GM12801 (cell line): ENCODE measurements around the gene KRTAP10-10.

Experiments
- TF ChIP-seq, protein P1 (sequence below): IDR thresholded peaks from one replicate; pipeline ENCODE4 v1.5.1; 2011; ENCODE audit warnings: control low read depth; ENCODE audit not compliant: insufficient read length; ENCODE audit errors: extremely low read depth

The KRTAP10-10 gene

DNA sequence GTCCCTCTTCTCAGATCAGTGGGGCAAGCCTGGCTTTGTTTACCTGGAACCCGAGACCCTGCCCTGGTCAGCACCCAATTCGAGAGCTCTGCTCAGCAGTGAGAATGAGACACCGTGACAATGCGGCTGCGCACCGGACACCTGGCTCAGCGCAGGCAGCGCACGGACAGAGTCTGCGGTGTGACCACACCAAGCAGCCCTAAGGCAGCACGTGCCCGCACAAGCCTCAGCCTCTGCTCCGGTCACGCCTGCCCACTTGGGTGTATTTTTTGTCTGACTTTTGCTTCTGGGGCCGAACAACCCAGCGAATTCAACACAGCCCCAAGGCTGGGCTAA is 20.6 kb upstream of the KRTAP10-10 start:
- TF ChIP-seq, protein P1, sequence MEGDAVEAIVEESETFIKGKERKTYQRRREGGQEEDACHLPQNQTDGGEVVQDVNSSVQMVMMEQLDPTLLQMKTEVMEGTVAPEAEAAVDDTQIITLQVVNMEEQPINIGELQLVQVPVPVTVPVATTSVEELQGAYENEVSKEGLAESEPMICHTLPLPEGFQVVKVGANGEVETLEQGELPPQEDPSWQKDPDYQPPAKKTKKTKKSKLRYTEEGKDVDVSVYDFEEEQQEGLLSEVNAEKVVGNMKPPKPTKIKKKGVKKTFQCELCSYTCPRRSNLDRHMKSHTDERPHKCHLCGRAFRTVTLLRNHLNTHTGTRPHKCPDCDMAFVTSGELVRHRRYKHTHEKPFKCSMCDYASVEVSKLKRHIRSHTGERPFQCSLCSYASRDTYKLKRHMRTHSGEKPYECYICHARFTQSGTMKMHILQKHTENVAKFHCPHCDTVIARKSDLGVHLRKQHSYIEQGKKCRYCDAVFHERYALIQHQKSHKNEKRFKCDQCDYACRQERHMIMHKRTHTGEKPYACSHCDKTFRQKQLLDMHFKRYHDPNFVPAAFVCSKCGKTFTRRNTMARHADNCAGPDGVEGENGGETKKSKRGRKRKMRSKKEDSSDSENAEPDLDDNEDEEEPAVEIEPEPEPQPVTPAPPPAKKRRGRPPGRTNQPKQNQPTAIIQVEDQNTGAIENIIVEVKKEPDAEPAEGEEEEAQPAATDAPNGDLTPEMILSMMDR: no peak

DNA sequence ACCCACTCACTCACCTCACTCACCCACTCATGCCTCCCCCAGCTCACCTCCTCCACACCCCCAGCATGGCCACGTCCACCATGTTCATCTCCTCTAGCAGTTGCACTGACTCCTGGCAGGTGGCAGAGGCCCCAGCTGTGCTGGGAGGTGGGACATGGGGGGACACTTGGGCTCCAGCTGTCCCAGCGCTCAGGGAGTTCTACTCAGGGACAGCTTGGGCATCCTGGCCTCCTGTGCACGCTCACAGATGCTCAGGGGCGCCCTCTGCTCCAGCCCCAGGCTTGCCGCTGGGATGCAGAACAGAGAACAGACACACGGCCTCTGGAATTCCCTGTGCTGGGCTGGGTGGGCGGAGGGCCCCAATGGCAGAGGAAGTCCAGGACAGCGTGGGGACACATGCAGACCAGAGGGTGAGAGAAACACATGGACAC is 20.1 kb upstream of the KRTAP10-10 start:
- TF ChIP-seq, protein P1: no peak

DNA sequence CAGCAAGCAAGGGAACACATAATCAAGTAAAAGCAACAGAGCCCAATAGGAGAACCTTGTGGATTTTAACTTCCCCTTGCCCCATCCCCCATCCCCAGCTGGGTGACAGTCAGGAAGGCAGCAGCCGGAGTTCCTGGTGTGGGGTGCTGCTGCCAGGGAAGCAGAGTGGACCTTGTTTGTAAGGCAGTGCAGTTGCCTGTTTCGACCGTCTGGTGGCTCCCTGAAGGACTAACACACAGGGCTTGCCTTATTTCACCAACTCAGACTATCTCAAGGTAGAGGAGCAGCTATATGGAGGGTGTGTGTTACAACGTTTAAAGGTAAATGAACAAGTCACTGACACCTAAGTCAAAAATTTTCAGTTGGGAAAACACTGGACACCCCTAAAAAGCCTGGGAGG is 18.7 kb upstream of the KRTAP10-10 start:
- TF ChIP-seq, protein P1: no peak

DNA sequence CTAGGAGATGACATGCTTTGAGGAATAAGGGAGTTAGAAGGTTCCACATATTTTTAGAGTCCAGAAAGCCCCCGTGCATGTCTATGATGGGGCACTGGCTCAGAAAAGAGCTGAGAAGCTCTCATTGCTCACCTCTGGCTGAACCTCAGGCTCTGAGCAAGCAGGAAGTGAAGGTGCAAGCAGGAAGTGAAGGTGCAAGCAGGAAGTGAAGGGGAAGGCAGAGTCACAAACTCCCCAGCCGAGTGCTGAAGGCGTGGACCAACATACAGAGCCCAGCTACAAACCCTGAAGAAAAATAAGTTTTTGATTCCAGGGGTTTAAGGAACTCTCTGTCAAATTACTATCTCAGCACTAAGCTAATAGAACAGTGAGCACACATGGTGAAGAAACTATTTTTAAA is 18.2 kb upstream of the KRTAP10-10 start:
- TF ChIP-seq, protein P1: no peak

DNA sequence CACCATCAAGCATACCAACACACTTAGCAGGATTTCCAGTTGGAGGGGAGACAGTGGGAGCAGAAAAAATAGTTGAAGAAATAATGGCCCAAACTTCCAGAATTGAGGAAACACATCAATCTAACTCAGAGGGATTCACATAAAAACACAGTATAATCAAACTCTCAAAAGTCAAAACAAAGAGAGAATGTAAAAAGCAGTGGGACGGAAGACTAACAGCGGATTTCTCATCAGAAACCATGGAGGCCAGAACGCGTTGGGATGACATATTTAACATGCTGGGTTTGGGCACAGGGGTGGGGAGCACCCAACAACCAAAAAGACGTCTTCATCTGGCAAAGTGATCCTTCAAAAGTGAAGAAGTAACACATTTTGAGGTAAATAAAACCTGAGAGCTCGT is 17.3 kb upstream of the KRTAP10-10 start:
- TF ChIP-seq, protein P1: no peak

DNA sequence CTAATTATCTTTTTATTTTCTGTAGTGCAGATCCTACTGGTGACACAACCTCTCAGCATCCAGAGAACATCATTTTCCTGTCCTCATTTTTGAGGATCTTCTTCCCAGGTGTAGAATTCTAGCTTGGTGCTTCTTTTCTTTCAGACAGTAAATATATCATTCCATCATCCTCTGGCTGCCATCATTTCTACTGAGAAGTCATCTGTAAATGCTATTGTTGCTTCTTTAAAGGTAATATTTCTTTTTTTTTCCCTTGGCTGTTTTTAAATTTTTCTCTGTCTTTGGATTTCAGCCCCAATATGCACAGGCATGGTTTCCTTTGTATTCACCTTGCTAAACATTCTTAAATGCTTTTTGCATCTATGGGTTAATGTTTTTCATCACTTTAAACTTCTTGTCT is 13.6 kb upstream of the KRTAP10-10 start:
- TF ChIP-seq, protein P1: no peak

DNA sequence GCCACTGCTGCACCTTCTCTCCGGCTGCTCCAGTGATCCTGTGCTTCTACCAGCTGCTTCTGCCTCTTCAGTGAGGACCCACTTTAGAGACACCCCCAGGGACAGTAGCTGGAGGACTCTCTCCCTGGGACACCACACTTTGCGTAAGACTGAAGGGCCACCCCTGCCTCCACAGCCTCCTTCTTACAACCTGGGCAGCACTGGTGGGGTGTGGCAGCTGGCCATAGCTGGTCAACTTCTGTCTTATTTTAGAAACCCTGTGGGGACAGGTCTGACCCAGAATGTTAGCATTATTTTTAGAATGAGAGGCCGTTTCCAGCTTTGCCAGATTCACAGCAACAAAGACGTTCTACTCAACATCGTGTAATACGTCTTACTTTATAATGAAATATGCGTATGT is 11.4 kb upstream of the KRTAP10-10 start:
- TF ChIP-seq, protein P1: no peak

DNA sequence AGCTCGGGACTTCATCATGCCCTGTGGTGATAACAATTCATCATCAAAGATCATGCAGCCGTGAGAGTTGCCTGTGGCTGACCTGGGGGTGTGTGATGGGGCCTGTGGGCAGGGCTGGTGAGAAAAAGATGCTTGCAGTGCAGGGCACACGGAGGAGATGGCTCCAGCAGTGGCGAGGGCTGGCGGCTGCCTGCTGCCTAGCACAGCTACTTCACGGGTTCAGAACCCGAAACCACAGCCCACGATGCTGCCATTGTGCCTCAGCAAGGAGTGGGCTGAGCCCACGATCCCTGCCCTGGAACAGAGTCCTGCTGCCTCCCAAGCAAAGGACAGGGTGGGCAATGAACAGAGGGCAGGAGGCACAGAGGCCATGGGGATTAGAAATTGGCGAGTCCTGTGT is 10.9 kb upstream of the KRTAP10-10 start:
- TF ChIP-seq, protein P1: no peak
